ENCODE measurements around the gene RHOF.
"Not testable (repeated sequence)": the region's sequence is repeated elsewhere in the genome, so short reads cannot be mapped to it uniquely, and the experiment has no call there.

The RHOF gene

GRCh38 chr12:121745545-121745944, 47.9 kb downstream of the RHOF start:
- not testable (repeated sequence) for DNase-seq (ENCODE audit: low spot score)

GRCh38 chr12:121741743-121742142, 51.7 kb downstream of the RHOF start:
- no peak for DNase-seq (ENCODE audit: low spot score)

- no peak for DNase-seq (ENCODE audit: low spot score)
Measured at GRCh38 chr12:121740847-121741246, 52.6 kb downstream of the RHOF start.

GRCh38 chr12:121738340-121738858, 55.1 kb downstream of the RHOF start:
- DNase-seq (ENCODE audit: low spot score) = peak; percentile 88

GRCh38 chr12:121733849-121734248, 59.6 kb downstream of the RHOF start:
- DNase-seq (ENCODE audit: low spot score) = peak; percentile 28

GRCh38 chr12:121731473-121731872, 62.0 kb downstream of the RHOF start:
- DNase-seq (ENCODE audit: low spot score) = no peak

GRCh38 chr12:121729021-121729420, 64.5 kb downstream of the RHOF start:
- DNase-seq (ENCODE audit: low spot score) = no peak

All from hematopoietic multipotent progenitor cell treated with erythropoietin and hydrocortisone succinate and interleukin-3 and kit ligand, for 15 days (in vitro differentiated cells).